Caco-2 (cell line): Measurements from ENCODE around the gene ZNF317. TPM values are rescaled to one million over a fixed set of nuclear protein-coding genes. Genes with fewer than 3 reads are reported as not detected.

Experiments
- BruUV-seq: library from RNA; stranded (reverse); fragments of 400-500 nt; replicated peaks from 2 replicates; lab custom pipeline; 2021; lab: Mats Ljungman, UMichigan
- CTCF ChIA-PET: fragments of 300-600 bp; sonication (Branson Sonifier 250); formaldehyde crosslinking; loops from one replicate; lab custom pipeline; 2022; ENCODE audit warnings: antibody characterized with exemption; lab: Charles Lee
- POLR2A ChIA-PET: fragments of 300-600 bp; sonication (Branson Sonifier 250); formaldehyde crosslinking; loops from one replicate; lab custom pipeline; 2022; ENCODE audit warnings: antibody characterized with exemption; lab: Charles Lee
- DNase-seq, 2 experiments: peaks; one replicate each; pipeline versions ENCODE4 v3.0.0 to v3.0.0-alpha.2; 2020 to 2022
- H3K27me3 ChIP-seq: replicated peaks from 2 replicates; pipeline ENCODE4 v1.6.0; 2011; ENCODE audit warnings: low read length; ENCODE audit not compliant: control insufficient read depth, insufficient read depth
- H3K36me3 ChIP-seq: 2 replicates; pipeline ENCODE4 v1.5.1; 2011; ENCODE audit warnings: low read length; ENCODE audit not compliant: control insufficient read depth, insufficient read depth
- H3K4me1 ChIP-seq: fragments of 250-450 bp; sonication (Bioruptor Pico); 2 replicates; pipeline ENCODE4 v1.5.1; 2020; ENCODE audit warnings: mild to moderate bottlenecking
- H3K4me3 ChIP-seq: 2 replicates; pipeline ENCODE4 v1.5.1; 2011; ENCODE audit warnings: low read depth, mild to moderate bottlenecking, control low read depth, low read length
- H3K9me3 ChIP-seq: fragments of 250-450 bp; sonication (Bioruptor Pico); 2 replicates; pipeline ENCODE4 v1.5.1; 2020; ENCODE audit warnings: mild to moderate bottlenecking, moderate library complexity
- H3K27ac Mint-ChIP-seq: one replicate; pipeline ENCODE4 v1.8.0; 2022; ENCODE audit warnings: mixed read lengths; ENCODE audit not compliant: unreplicated experiment
- H3K27me3 Mint-ChIP-seq: one replicate; pipeline ENCODE4 v1.8.0; 2022; ENCODE audit warnings: mixed read lengths; ENCODE audit not compliant: insufficient read depth, unreplicated experiment
- H3K36me3 Mint-ChIP-seq: one replicate; pipeline ENCODE4 v1.8.0; 2022; ENCODE audit warnings: mild to moderate bottlenecking, mixed read lengths; ENCODE audit not compliant: insufficient read depth, unreplicated experiment
- H3K4me1 Mint-ChIP-seq: one replicate; pipeline ENCODE4 v1.8.0; 2022; ENCODE audit warnings: low read depth, mixed read lengths; ENCODE audit not compliant: unreplicated experiment
- H3K4me3 Mint-ChIP-seq: one replicate; pipeline ENCODE4 v1.8.0; 2022; ENCODE audit warnings: mild to moderate bottlenecking, moderate library complexity, mixed read lengths; ENCODE audit not compliant: unreplicated experiment
- H3K9me3 Mint-ChIP-seq: one replicate; pipeline ENCODE4 v1.8.0; 2022; ENCODE audit warnings: mixed read lengths; ENCODE audit not compliant: unreplicated experiment
- CTCF ChIP-seq, 2 experiments: fragments of 200-600 bp in 1 of 2; IDR thresholded peaks; 1 replicate in 1 of 2; 2 replicates in 1 of 2; pipeline versions ENCODE4 v1.5.1 to v1.8.0; 2011 to 2022; ENCODE audit warnings: antibody characterized with exemption in 1 of 2, control low read depth in 1 of 2, inconsistent platforms in 1 of 2, low read depth in 1 of 2, low read length in 1 of 2, mild to moderate bottlenecking in 1 of 2, moderate library complexity in 1 of 2; ENCODE audit not compliant: insufficient read depth in 1 of 2, severe bottlenecking in 1 of 2, unreplicated experiment in 1 of 2
- intact Hi-C: fragments of 100-400 bp; cut with micrococcal nuclease; formaldehyde crosslinking; loops from one replicate; pipeline ENCODE4 v1.10.0; 2022; ENCODE audit not compliant: unreplicated experiment
- total RNA-seq: library from RNA; stranded (reverse); gene quantifications from 2 replicates; pipeline ENCODE4 v1.2.3, GENCODE V29; 2022

Gene ZNF317
- total RNA-seq, 1 experiment from 2014 or later, result 35.2 TPM

DNA sequence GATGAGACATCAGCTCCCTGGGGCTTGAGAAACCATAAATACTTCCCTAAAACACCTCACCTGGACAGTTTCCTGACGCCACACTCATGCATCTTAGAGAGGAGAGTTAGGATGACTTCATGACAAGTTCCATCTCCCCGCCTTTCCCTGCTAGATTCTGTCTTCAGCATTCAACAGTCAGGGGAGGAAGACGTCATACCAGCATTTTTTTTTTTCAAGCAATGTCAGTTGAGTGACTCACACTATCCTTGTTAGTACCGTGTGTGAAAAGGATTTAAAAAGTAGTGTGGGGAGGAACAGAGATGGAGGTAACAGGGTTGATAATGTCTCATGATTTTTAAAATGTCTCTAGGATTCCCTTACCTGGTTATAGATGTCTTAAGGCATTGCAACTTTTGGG is 38.7 kb downstream of the ZNF317 start, which contains the start of gene OR7D2:
OR7D2 (plus strand) TSS at position 79 of the 400 bp plus-strand sequence. CDS start 6,803 bp downstream, outside the sequence.
- Histone ChIP-seq H3K27me3 (no peaks in the 10 kb centered on the region), H3K4me1 (no peaks in the 10 kb centered on the region), H3K4me3 (no peak within 1 kb of the TSS), H3K9me3 (no peaks in the 10 kb centered on the region), H3K36me3 (no peaks in the 10 kb centered on the region)
- DNase-seq, result no peak
- H3K27ac Mint-ChIP-seq, result no peak within 1 kb of the TSS
- no peaks in the 10 kb centered on the region for H3K36me3 Mint-ChIP-seq
- BruUV-seq, result no TSS peak
- CTCF ChIA-PET, result no interaction called here
- H3K4me3 Mint-ChIP-seq, result no peak within 1 kb of the TSS
- H3K9me3 Mint-ChIP-seq, result peaks cover 21% of the 10 kb centered on the region
- TF ChIP-seq CTCF (IDR thresholded peaks at IDR 0.05; ENCODE audit: insufficient read depth in 1 of 2, low read depth in 1 of 2, low read length in 1 of 2, severe bottlenecking in 1 of 2, unreplicated experiment in 1 of 2), result no peak
- H3K27me3 Mint-ChIP-seq, result peaks cover 3% of the 10 kb centered on the region
- intact Hi-C loops, result no loop called here
- H3K4me1 Mint-ChIP-seq, result no peaks in the 10 kb centered on the region
- POLR2A ChIA-PET, result no interaction called here

GRCh38 chr19:9183000-9183399 is 42.8 kb downstream of the ZNF317 start:
- no peak for TF ChIP-seq CTCF (IDR thresholded peaks at IDR 0.05; ENCODE audit: insufficient read depth in 1 of 2, low read depth in 1 of 2, low read length in 1 of 2, severe bottlenecking in 1 of 2, unreplicated experiment in 1 of 2)
- no peak overlapping the region for H3K4me3 Mint-ChIP-seq
- H3K27ac Mint-ChIP-seq, result no peak overlapping the region
- BruUV-seq, result no TSS peak
- H3K4me3 ChIP-seq, result no peak overlapping the region
- intact Hi-C loops, result no loop called here
- H3K9me3 Mint-ChIP-seq, result peaks cover 15% of the 10 kb centered on the region
- H3K4me1 Mint-ChIP-seq, result no peaks in the 10 kb centered on the region
- H3K9me3 ChIP-seq, result no peaks in the 10 kb centered on the region
- no peaks in the 10 kb centered on the region for H3K36me3 Mint-ChIP-seq
- POLR2A ChIA-PET, result no interaction called here
- CTCF ChIA-PET, result no interaction called here
- H3K27me3 ChIP-seq, result no peaks in the 10 kb centered on the region
- no peaks in the 10 kb centered on the region for H3K4me1 ChIP-seq
- no peak for DNase-seq
- peaks cover 1% of the 10 kb centered on the region for H3K27me3 Mint-ChIP-seq
- no peaks in the 10 kb centered on the region for H3K36me3 ChIP-seq

DNA sequence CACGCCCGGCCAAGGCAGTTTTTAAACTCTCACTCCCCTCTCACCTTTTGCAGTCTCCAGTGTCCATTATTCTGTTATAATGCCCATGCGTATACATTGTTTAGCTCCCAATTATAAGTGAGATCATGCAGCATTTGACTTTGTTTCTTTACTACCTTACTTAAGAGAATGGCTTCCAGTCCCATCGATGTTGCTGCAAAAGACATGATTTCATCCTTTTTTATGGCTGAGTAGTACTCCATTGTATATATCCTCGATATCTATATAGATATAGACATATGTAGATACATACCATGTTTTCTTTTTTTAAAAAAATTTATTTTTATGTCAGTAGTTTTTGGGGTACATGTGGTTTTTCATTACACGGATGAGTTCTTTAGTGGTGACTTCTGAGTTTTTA is 47.0 kb downstream of the ZNF317 start:
- no TSS peak for BruUV-seq
- Mint-ChIP-seq H3K4me1 (no peaks in the 10 kb centered on the region), H3K27me3 (no peaks in the 10 kb centered on the region), H3K9me3 (peaks cover 20% of the 10 kb centered on the region), H3K4me3 (no peak overlapping the region), H3K36me3 (no peaks in the 10 kb centered on the region), H3K27ac (no peak overlapping the region)
- no peak for DNase-seq
- Histone ChIP-seq H3K4me1 (no peaks in the 10 kb centered on the region), H3K27me3 (no peaks in the 10 kb centered on the region), H3K36me3 (no peaks in the 10 kb centered on the region), H3K9me3 (no peaks in the 10 kb centered on the region), H3K4me3 (no peak overlapping the region)
- intact Hi-C loops, result no loop called here
- CTCF ChIA-PET, result no interaction called here
- POLR2A ChIA-PET, result no interaction called here
- no peak for TF ChIP-seq CTCF (IDR thresholded peaks at IDR 0.05; ENCODE audit: insufficient read depth in 1 of 2, low read depth in 1 of 2, low read length in 1 of 2, severe bottlenecking in 1 of 2, unreplicated experiment in 1 of 2)
